Keratinocyte (primary cell): ENCODE data around the gene SPATA6L.

Experiments used
- CTCF ChIP-seq, 3 experiments: IDR thresholded peaks in 1 of 3; conservative IDR thresholded peaks in 1 of 3; optimal IDR thresholded peaks in 1 of 3; 2 replicates in 2 of 3; 3 replicates in 1 of 3; pipeline versions ENCODE3 to v1.5.1; 2011; ENCODE audit warnings: low read length in 3 of 3, mild to moderate bottlenecking in 3 of 3, moderate library complexity in 2 of 3, control low read depth in 1 of 3, inconsistent platforms in 1 of 3; ENCODE audit not compliant: insufficient read depth in 2 of 3; ENCODE audit errors: extremely low read depth in 1 of 3
- EZH2 ChIP-seq: IDR thresholded peaks from one replicate; pipeline ENCODE4 v1.6.1; 2012; ENCODE audit warnings: inconsistent platforms, mild to moderate bottlenecking, low read length, moderate library complexity

- no peak for TF ChIP-seq CTCF (optimal IDR thresholded peaks at IDR 0.05 in 1 of 3, IDR thresholded peaks at IDR 0.05 in 1 of 3, conservative IDR thresholded peaks at IDR 0.05 in 1 of 3; ENCODE audit: extremely low read depth in 1 of 3, insufficient read depth in 2 of 3, low read length in 3 of 3)
- no peak for TF ChIP-seq EZH2
These were observed 81.1 kb downstream of the SPATA6L start for GRCh38 chr9:4585135-4585534.
